ENCODE results near the gene HAO2.

HAO2 gene

GRCh38 chr1:119380304-119380703 is 11.7 kb downstream of the HAO2 start:
- no peak for DNase-seq (ENCODE audit: low read depth in 3 of 3)

- no peak for DNase-seq (ENCODE audit: low read depth in 3 of 3)
Measured at GRCh38 chr1:119380983-119381662, 12.5 kb downstream of the HAO2 start.

GRCh38 chr1:119384591-119384990 is 16.0 kb downstream of the HAO2 start:
- DNase-seq (ENCODE audit: low read depth in 3 of 3) = no peak

- no peak for DNase-seq (ENCODE audit: low read depth in 3 of 3)
Measured at GRCh38 chr1:119385650-119386049, 17.1 kb downstream of the HAO2 start.

GRCh38 chr1:119387858-119388257 is 19.3 kb downstream of the HAO2 start:
- no peak for DNase-seq (ENCODE audit: low read depth in 3 of 3)

GRCh38 chr1:119388450-119388849 is 19.9 kb downstream of the HAO2 start:
- no peak for DNase-seq (ENCODE audit: low read depth in 3 of 3)

GRCh38 chr1:119390526-119390925 is 21.9 kb downstream of the HAO2 start:
- no peak for DNase-seq (ENCODE audit: low read depth in 3 of 3)

- no peak for DNase-seq (ENCODE audit: low read depth in 3 of 3)
Measured at GRCh38 chr1:119391749-119392148, 23.2 kb downstream of the HAO2 start.

GRCh38 chr1:119394085-119394484 is 25.5 kb downstream of the HAO2 start:
- DNase-seq (ENCODE audit: low read depth in 3 of 3) = no peak

- no peak for DNase-seq (ENCODE audit: low read depth in 3 of 3)
Measured at GRCh38 chr1:119396982-119397381, 28.4 kb downstream of the HAO2 start.

- no peak for DNase-seq (ENCODE audit: low read depth in 3 of 3)
Measured at GRCh38 chr1:119397986-119398385, 29.4 kb downstream of the HAO2 start.

- DNase-seq (ENCODE audit: low read depth in 3 of 3) = no peak
Measured at GRCh38 chr1:119404736-119405135, 36.2 kb downstream of the HAO2 start.

GRCh38 chr1:119409731-119410130 is 41.1 kb downstream of the HAO2 start:
- no peak for DNase-seq (ENCODE audit: low read depth in 3 of 3)

GRCh38 chr1:119410961-119411360 is 42.4 kb downstream of the HAO2 start:
- DNase-seq (ENCODE audit: low read depth in 3 of 3) = no peak

- no peak for DNase-seq (ENCODE audit: low read depth in 3 of 3)
Measured at GRCh38 chr1:119414950-119415349, 46.4 kb downstream of the HAO2 start, which contains the start of gene HSD3B2. Gene HSD3B2, plus strand, starts transcription at chr1:119415150. Its CDS starts 270 bp downstream, at chr1:119415420.

GRCh38 chr1:119416006-119416640 is 47.5 kb downstream of the HAO2 start:
- DNase-seq (ENCODE audit: low read depth in 3 of 3) = no peak

- DNase-seq (ENCODE audit: low read depth in 3 of 3) = no peak
Measured at GRCh38 chr1:119419109-119419508, 50.5 kb downstream of the HAO2 start.

GRCh38 chr1:119420638-119421037 is 52.1 kb downstream of the HAO2 start:
- no peak for DNase-seq (ENCODE audit: low read depth in 3 of 3)

GRCh38 chr1:119422631-119423030 is 54.0 kb downstream of the HAO2 start:
- DNase-seq (ENCODE audit: low read depth in 3 of 3) = no peak

GRCh38 chr1:119428991-119429390 is 60.4 kb downstream of the HAO2 start:
- DNase-seq (ENCODE audit: low read depth in 3 of 3) = no peak

- DNase-seq (ENCODE audit: low read depth in 3 of 3) = no peak
Measured at GRCh38 chr1:119429687-119430086, 61.1 kb downstream of the HAO2 start.

- DNase-seq (ENCODE audit: low read depth in 3 of 3) = no peak
Measured at GRCh38 chr1:119430486-119430885, 61.9 kb downstream of the HAO2 start.

GRCh38 chr1:119431836-119432235 is 63.3 kb downstream of the HAO2 start:
- DNase-seq (ENCODE audit: low read depth in 3 of 3) = no peak

GRCh38 chr1:119435052-119435451 is 66.5 kb downstream of the HAO2 start:
- no peak for DNase-seq (ENCODE audit: low read depth in 3 of 3)

Measured in stimulated activated CD4-positive, alpha-beta T cell treated with anti-CD3 and anti-CD28 coated beads, TNF-alpha, amount 100 ng/mL, for 4 hours (primary cell).